Urinary bladder (tissue), 4 donors: ENCODE results near the gene HPX. TPM values are rescaled to one million over a fixed set of nuclear protein-coding genes. Genes with fewer than 3 reads are reported as not detected.

Experiments used
- DNase-seq: peaks from one replicate; pipeline ENCODE4 v3.0.0-alpha.2; 2015; ENCODE audit errors: extremely low spot score
- H3K27ac ChIP-seq: one replicate; pipeline ENCODE4 v1.5.1; 2013; ENCODE audit warnings: low read depth, mild to moderate bottlenecking, moderate library complexity
- H3K36me3 ChIP-seq: one replicate; pipeline ENCODE4 v1.6.1; 2013; ENCODE audit warnings: mild to moderate bottlenecking, moderate library complexity; ENCODE audit not compliant: insufficient read depth
- H3K4me1 ChIP-seq: one replicate; pipeline ENCODE4 v1.6.1; 2013; ENCODE audit warnings: mild to moderate bottlenecking, moderate library complexity; ENCODE audit not compliant: insufficient read depth
- H3K4me3 ChIP-seq: one replicate; pipeline ENCODE4 v1.5.1; 2013; ENCODE audit warnings: low read depth, low read length
- WGBS: extraction: QIAGEN DNeasy Blood & Tissue Kit; methylation state at CpG from one replicate; pipeline ENCODE4 v1.1.7; 2013; 5-methylcytosine and 5-hydroxymethylcytosine counted together
- polyA plus RNA-seq: library from polyadenylated mRNA; stranded (reverse); fragments of 200-250 nt; gene quantifications from one replicate; pipeline ENCODE4 v1.2.3, GENCODE V29; 2013
- total RNA-seq: library from RNA; depleted of rRNA; stranded (reverse); fragments of >200 nt; gene quantifications from one replicate; pipeline ENCODE4 v1.2.3, GENCODE V29; 2014
- donor health status: healthy with polysubstance abuse.
- donor health status: healthy.

HPX gene
- total and polyA plus RNA-seq, 2 donors: 1.1 to 3.3 TPM

DNA sequence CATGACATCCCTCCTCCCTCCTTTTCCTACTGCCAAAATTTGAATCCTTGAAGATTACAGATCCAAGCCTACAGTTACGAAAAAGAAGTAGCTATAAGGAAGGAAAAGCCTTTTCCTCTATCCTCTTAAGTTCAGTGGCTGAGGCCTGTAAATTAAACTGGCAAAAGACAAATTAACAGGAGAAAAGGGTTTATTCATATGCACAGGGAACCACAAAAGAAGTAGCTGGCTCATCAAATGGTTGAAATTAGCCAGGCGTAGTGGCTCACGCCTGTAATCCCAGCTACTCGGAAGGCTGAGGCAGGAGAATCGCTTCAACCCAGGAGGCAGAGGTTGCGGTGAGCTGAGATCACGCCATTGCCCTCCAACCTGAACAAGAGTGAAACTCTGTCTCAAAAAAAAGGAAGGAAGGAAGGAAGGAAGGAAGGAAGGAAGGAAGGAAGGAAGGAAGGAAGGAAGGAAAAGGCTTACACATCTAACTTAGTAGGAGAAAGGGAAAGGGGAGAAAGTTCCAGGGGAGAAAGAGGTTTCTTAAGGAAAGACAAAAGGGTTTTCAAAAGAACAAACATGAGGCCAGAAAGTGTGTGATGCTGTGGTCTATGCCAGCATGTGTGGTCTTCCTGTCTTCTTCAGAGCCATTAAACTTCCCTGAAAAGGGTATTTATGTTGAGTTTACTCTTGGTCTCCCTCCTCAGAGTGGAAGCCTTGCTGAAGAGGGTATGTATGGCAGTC is 55.6 kb downstream of the HPX start:
- Histone ChIP-seq H3K36me3 (no peaks in the 10 kb centered on the region), H3K27ac (no peak overlapping the region), H3K4me1 (no peaks in the 10 kb centered on the region), H3K4me3 (no peak overlapping the region)
- DNase-seq: no peak
- WGBS: 82% methylated on average over 7 of the region's 7 CpGs

Other genes with a start within 250 kb of the HPX start
- not detected for gene OR52W1, start 241.8 kb downstream of the HPX start, total RNA-seq
- gene OR52W1, start 241.8 kb downstream of the HPX start, polyA plus RNA-seq: not detected
- gene C11orf42, start 235.4 kb downstream of the HPX start, total RNA-seq: not detected
- gene C11orf42, start 235.4 kb downstream of the HPX start, polyA plus RNA-seq: not detected
- gene FHIP1B, start 206.4 kb downstream of the HPX start, total RNA-seq: 14.5 TPM
- gene FHIP1B, start 206.4 kb downstream of the HPX start, polyA plus RNA-seq: 35.4 TPM
- gene CNGA4, start 201.9 kb downstream of the HPX start, total RNA-seq: not detected
- 0.28 TPM for gene CNGA4, start 201.9 kb downstream of the HPX start, polyA plus RNA-seq
- not detected for gene CCKBR, start 181.1 kb downstream of the HPX start, total RNA-seq
- gene CCKBR, start 181.1 kb downstream of the HPX start, polyA plus RNA-seq: 0.04 TPM
- 36.7 TPM for gene CAVIN3, start 120.5 kb downstream of the HPX start, total RNA-seq
- 254 TPM for gene CAVIN3, start 120.5 kb downstream of the HPX start, polyA plus RNA-seq
- 9.5 TPM for gene SMPD1, start 50.5 kb downstream of the HPX start, total RNA-seq
- 33.8 TPM for gene SMPD1, start 50.5 kb downstream of the HPX start, polyA plus RNA-seq
- gene APBB1, start 21.9 kb downstream of the HPX start, total RNA-seq: 31.8 TPM
- 68.7 TPM for gene APBB1, start 21.9 kb downstream of the HPX start, polyA plus RNA-seq
- gene TRIM3, start 33.0 kb upstream of the HPX start, total RNA-seq: 17.7 TPM
- gene TRIM3, start 33.0 kb upstream of the HPX start, polyA plus RNA-seq: 29.7 TPM
- gene ARFIP2, start 40.3 kb upstream of the HPX start, total RNA-seq: 25.6 TPM
- gene ARFIP2, start 40.3 kb upstream of the HPX start, polyA plus RNA-seq: 34.1 TPM
- 25.9 TPM for gene TIMM10B, start 40.5 kb upstream of the HPX start, total RNA-seq
- gene TIMM10B, start 40.5 kb upstream of the HPX start, polyA plus RNA-seq: 35.1 TPM
- gene DNHD1, start 56.3 kb upstream of the HPX start, total RNA-seq: 13.4 TPM
- gene DNHD1, start 56.3 kb upstream of the HPX start, polyA plus RNA-seq: 3.7 TPM
- 14.2 TPM for gene RRP8, start 162.6 kb upstream of the HPX start, total RNA-seq
- 24.8 TPM for gene RRP8, start 162.6 kb upstream of the HPX start, polyA plus RNA-seq
- gene ILK, start 162.8 kb upstream of the HPX start, total RNA-seq: 216 TPM
- 578 TPM for gene ILK, start 162.8 kb upstream of the HPX start, polyA plus RNA-seq
- 12.4 TPM for gene TAF10, start 171.2 kb upstream of the HPX start, total RNA-seq
- gene TAF10, start 171.2 kb upstream of the HPX start, polyA plus RNA-seq: 65.3 TPM
- 48.9 TPM for gene TPP1, start 178.4 kb upstream of the HPX start, total RNA-seq
- 101 TPM for gene TPP1, start 178.4 kb upstream of the HPX start, polyA plus RNA-seq
- 49.2 TPM for gene DCHS1, start 214.8 kb upstream of the HPX start, total RNA-seq
- 28.6 TPM for gene DCHS1, start 214.8 kb upstream of the HPX start, polyA plus RNA-seq
- gene MRPL17, start 242.4 kb upstream of the HPX start, total RNA-seq: 29.9 TPM
- 34.3 TPM for gene MRPL17, start 242.4 kb upstream of the HPX start, polyA plus RNA-seq